ENCODE measurements around the gene UNG.

DNA sequence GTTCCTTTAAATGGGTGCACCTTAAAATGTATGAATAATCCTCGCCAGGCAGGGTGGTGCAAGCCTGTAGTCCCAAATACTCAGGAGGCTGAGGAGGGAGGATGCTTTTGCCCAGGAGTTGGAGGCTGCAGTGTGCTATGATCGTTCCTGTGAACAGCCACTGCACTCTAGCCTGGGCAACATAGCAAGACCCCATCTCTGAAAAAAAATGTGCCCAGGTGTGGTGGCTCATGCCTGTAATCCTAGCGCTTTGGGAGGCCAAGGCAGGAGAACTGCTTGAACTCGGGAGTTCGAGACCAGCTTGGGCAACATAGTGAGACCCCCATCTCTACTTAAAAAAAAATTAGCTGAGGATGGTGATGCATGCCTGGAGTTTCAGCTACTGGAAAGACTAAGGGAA lies 58.6 kb downstream of the UNG start:
- TF ChIP-seq CTCF (IDR thresholded peaks at IDR 0.05 in 2 of 3, conservative IDR thresholded peaks at IDR 0.05 in 1 of 3; ENCODE audit: borderline replicate concordance in 1 of 3, insufficient read depth in 1 of 3, low read depth in 2 of 3, low read length in 2 of 3) (no peak), JUND (IDR thresholded peaks at IDR 0.05) (no peak), RAD21 (IDR thresholded peaks at IDR 0.05; ENCODE audit: low read depth) (no peak), EZH2phosphoT487 (IDR thresholded peaks at IDR 0.05; ENCODE audit: borderline replicate concordance) (no peak), ZNF274 (IDR thresholded peaks at IDR 0.05; ENCODE audit: low read depth, low read length) (no peak), CEBPB (IDR thresholded peaks at IDR 0.05; ENCODE audit: low read depth) (no peak)
- TF ChIP-seq, protein P1, sequence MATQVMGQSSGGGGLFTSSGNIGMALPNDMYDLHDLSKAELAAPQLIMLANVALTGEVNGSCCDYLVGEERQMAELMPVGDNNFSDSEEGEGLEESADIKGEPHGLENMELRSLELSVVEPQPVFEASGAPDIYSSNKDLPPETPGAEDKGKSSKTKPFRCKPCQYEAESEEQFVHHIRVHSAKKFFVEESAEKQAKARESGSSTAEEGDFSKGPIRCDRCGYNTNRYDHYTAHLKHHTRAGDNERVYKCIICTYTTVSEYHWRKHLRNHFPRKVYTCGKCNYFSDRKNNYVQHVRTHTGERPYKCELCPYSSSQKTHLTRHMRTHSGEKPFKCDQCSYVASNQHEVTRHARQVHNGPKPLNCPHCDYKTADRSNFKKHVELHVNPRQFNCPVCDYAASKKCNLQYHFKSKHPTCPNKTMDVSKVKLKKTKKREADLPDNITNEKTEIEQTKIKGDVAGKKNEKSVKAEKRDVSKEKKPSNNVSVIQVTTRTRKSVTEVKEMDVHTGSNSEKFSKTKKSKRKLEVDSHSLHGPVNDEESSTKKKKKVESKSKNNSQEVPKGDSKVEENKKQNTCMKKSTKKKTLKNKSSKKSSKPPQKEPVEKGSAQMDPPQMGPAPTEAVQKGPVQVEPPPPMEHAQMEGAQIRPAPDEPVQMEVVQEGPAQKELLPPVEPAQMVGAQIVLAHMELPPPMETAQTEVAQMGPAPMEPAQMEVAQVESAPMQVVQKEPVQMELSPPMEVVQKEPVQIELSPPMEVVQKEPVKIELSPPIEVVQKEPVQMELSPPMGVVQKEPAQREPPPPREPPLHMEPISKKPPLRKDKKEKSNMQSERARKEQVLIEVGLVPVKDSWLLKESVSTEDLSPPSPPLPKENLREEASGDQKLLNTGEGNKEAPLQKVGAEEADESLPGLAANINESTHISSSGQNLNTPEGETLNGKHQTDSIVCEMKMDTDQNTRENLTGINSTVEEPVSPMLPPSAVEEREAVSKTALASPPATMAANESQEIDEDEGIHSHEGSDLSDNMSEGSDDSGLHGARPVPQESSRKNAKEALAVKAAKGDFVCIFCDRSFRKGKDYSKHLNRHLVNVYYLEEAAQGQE (IDR thresholded peaks at IDR 0.05; ENCODE audit: low read depth) = no peak
- TF ChIP-seq, protein P2, sequence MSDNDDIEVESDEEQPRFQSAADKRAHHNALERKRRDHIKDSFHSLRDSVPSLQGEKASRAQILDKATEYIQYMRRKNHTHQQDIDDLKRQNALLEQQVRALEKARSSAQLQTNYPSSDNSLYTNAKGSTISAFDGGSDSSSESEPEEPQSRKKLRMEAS (IDR thresholded peaks at IDR 0.05) = no peak

All from HCT116 (cell line).